Keratinocyte (primary cell): Measurements from ENCODE around the gene RHOF. TPM values are rescaled to one million over a fixed set of nuclear protein-coding genes. Genes with fewer than 3 reads are reported as not detected.

Experiments used
- DNase-seq: peaks from one replicate; pipeline ENCODE4 v3.0.0-alpha.2; 2011; ENCODE audit warnings: low read depth, missing footprints, low spot score
- FAIRE-seq: peaks from 2 replicates; lab custom pipeline; 2011; peaks lifted over from hg19 to GRCh38; lab: Jason Lieb, UNC
- H2AFZ ChIP-seq: 2 replicates; pipeline ENCODE4 v1.6.0; 2012; ENCODE audit warnings: low read length, control low read depth, inconsistent platforms; ENCODE audit not compliant: control insufficient read depth
- H3K27ac ChIP-seq: 2 replicates; pipeline ENCODE4 v1.5.1; 2011; ENCODE audit warnings: low read length; ENCODE audit not compliant: control insufficient read depth, insufficient read depth
- H3K27me3 ChIP-seq: 3 replicates; pipeline ENCODE4 v1.6.0; 2011; ENCODE audit warnings: low read length; ENCODE audit not compliant: control insufficient read depth, insufficient read depth; ENCODE audit errors: extremely low read depth
- H3K36me3 ChIP-seq, 2 experiments: 2 replicates in 1 of 2; 3 replicates in 1 of 2; pipeline ENCODE4 v1.5.1; 2011; ENCODE audit warnings: low read length in 2 of 2, mild to moderate bottlenecking in 1 of 2; ENCODE audit not compliant: control insufficient read depth in 2 of 2, insufficient read depth in 2 of 2; ENCODE audit errors: extremely low read depth in 1 of 2
- H3K4me1 ChIP-seq: 3 replicates; pipeline ENCODE4 v1.5.1; 2011; ENCODE audit warnings: low read length; ENCODE audit not compliant: control insufficient read depth, insufficient read depth; ENCODE audit errors: extremely low read depth
- H3K4me2 ChIP-seq: 3 replicates; pipeline ENCODE4 v1.6.0; 2011; ENCODE audit warnings: low read depth, low read length; ENCODE audit not compliant: control insufficient read depth, insufficient read depth; ENCODE audit errors: extremely low read depth
- H3K4me3 ChIP-seq, 3 experiments: fragments of 200-600 bp in 1 of 3; sonication (generic) in 1 of 3; 2 replicates in 2 of 3; 3 replicates in 1 of 3; pipeline ENCODE4 v1.5.1; 2011 to 2016; ENCODE audit warnings: low read length in 3 of 3, mild to moderate bottlenecking in 3 of 3, control low read depth in 2 of 3, inconsistent platforms in 1 of 3, low read depth in 1 of 3, mixed read lengths in 1 of 3, mixed run types in 1 of 3, moderate library complexity in 1 of 3; ENCODE audit not compliant: control insufficient read depth in 2 of 3, insufficient read depth in 2 of 3; ENCODE audit errors: extremely low read depth in 1 of 3
- H3K79me2 ChIP-seq: 2 replicates; pipeline ENCODE4 v1.6.0; 2012; ENCODE audit warnings: low read length; ENCODE audit not compliant: control insufficient read depth, insufficient read depth
- H3K9ac ChIP-seq: 3 replicates; pipeline ENCODE4 v1.6.0; 2011; ENCODE audit warnings: low read length; ENCODE audit not compliant: control insufficient read depth, insufficient read depth; ENCODE audit errors: extremely low read depth
- H3K9me1 ChIP-seq: 3 replicates; pipeline ENCODE4 v1.6.0; 2011; ENCODE audit warnings: low read length; ENCODE audit not compliant: control insufficient read depth, insufficient read depth; ENCODE audit errors: extremely low read depth
- H3K9me3 ChIP-seq: 2 replicates; pipeline ENCODE4 v1.5.1; 2012; ENCODE audit warnings: low read depth, low read length; ENCODE audit not compliant: control insufficient read depth
- H4K20me1 ChIP-seq: 3 replicates; pipeline ENCODE4 v1.6.0; 2011; ENCODE audit warnings: low read length; ENCODE audit not compliant: control insufficient read depth, insufficient read depth; ENCODE audit errors: extremely low read depth
- CTCF ChIP-seq, 3 experiments: IDR thresholded peaks in 1 of 3; conservative IDR thresholded peaks in 1 of 3; optimal IDR thresholded peaks in 1 of 3; 2 replicates in 2 of 3; 3 replicates in 1 of 3; pipeline versions ENCODE3 to v1.5.1; 2011; ENCODE audit warnings: low read length in 3 of 3, mild to moderate bottlenecking in 3 of 3, moderate library complexity in 2 of 3, control low read depth in 1 of 3, inconsistent platforms in 1 of 3; ENCODE audit not compliant: insufficient read depth in 2 of 3; ENCODE audit errors: extremely low read depth in 1 of 3
- EZH2 ChIP-seq: IDR thresholded peaks from one replicate; pipeline ENCODE4 v1.6.1; 2012; ENCODE audit warnings: inconsistent platforms, mild to moderate bottlenecking, low read length, moderate library complexity
- dilution Hi-C: fragments of 300-500 bp; cut with MboI; formaldehyde crosslinking; loops from one replicate; pipeline ENCODE4 v1.7.0; 2020; ENCODE audit warnings: low sequenced_read_pairs; ENCODE audit not compliant: extremely low pct_ligation_motif_present
- polyA plus RNA-seq, 5 experiments: library from polyadenylated mRNA; depleted of rRNA in 3 of 5; stranded (reverse) in 3 of 5; stranded (forward) in 1 of 5; unstranded in 1 of 5; fragments of >200 nt; gene quantifications; 1 replicate in 1 of 5; 2 replicates in 3 of 5; 3 replicates in 1 of 5; pipeline versions ENCODE4 v1.2.1 to v1.2.3, GENCODE V29; 2011 to 2012; ENCODE audit warnings: missing spikeins in 2 of 5, low read depth in 1 of 5, low replicate concordance in 1 of 5

RHOF gene
- polyA plus RNA-seq, 1 donor (not counting 4 experiments of a cell fraction or from before 2014, with no cell fraction given): 2.8 TPM

GRCh38 chr12:121731473-121731872 lies 62.0 kb downstream of the RHOF start:
- no peaks in the 10 kb centered on the region for H3K9me3 ChIP-seq
- H4K20me1 ChIP-seq: no peaks in the 10 kb centered on the region
- no peak overlapping the region for H3K27ac ChIP-seq
- H3K4me1 ChIP-seq: no peaks in the 10 kb centered on the region
- peaks cover 0 to 4% of the 10 kb centered on the region in 2 experiments for H3K36me3 ChIP-seq
- peaks cover 2% of the 10 kb centered on the region for H3K9me1 ChIP-seq
- no peaks in the 10 kb centered on the region for H3K27me3 ChIP-seq
- TF ChIP-seq EZH2 (no peak), CTCF (optimal IDR thresholded peaks at IDR 0.05 in 1 of 3, IDR thresholded peaks at IDR 0.05 in 1 of 3, conservative IDR thresholded peaks at IDR 0.05 in 1 of 3; ENCODE audit: extremely low read depth in 1 of 3, insufficient read depth in 2 of 3, low read length in 3 of 3) (no peak)
- DNase-seq (no peak), FAIRE-seq (no peak)
- no peak overlapping the region for H3K9ac ChIP-seq
- H2AFZ ChIP-seq: no peak overlapping the region
- H3K79me2 ChIP-seq: no peaks in the 10 kb centered on the region
- dilution Hi-C loops: no loop called here
- H3K4me2 ChIP-seq: no peak overlapping the region
- H3K4me3 ChIP-seq: no peak overlapping the region

GRCh38 chr12:121729021-121729420 lies 64.5 kb downstream of the RHOF start:
- Histone ChIP-seq H3K27ac (no peak overlapping the region), H2AFZ (no peak overlapping the region), H3K4me1 (no peaks in the 10 kb centered on the region), H3K9me3 (no peaks in the 10 kb centered on the region), H4K20me1 (no peaks in the 10 kb centered on the region), H3K9ac (no peak overlapping the region), H3K79me2 (no peaks in the 10 kb centered on the region), H3K36me3 (peaks cover 0 to 4% of the 10 kb centered on the region in 2 experiments), H3K27me3 (no peaks in the 10 kb centered on the region), H3K9me1 (peaks cover 2% of the 10 kb centered on the region), H3K4me2 (no peak overlapping the region), H3K4me3 (no peak overlapping the region)
- dilution Hi-C loops: no loop called here
- DNase-seq (no peak), FAIRE-seq (no peak)
- TF ChIP-seq CTCF (optimal IDR thresholded peaks at IDR 0.05 in 1 of 3, IDR thresholded peaks at IDR 0.05 in 1 of 3, conservative IDR thresholded peaks at IDR 0.05 in 1 of 3; ENCODE audit: extremely low read depth in 1 of 3, insufficient read depth in 2 of 3, low read length in 3 of 3) (no peak), EZH2 (no peak)

Other genes with a start within 250 kb of the RHOF start
- 10.0 to 13.9 TPM (median 10.3 TPM) in 3 replicates for gene KDM2B, start 212.7 kb downstream of the RHOF start, polyA plus RNA-seq
- gene ORAI1, start 167.2 kb downstream of the RHOF start, polyA plus RNA-seq: 17.1 to 29.4 TPM (median 26.4 TPM) in 3 replicates
- gene MORN3, start 124.0 kb downstream of the RHOF start, polyA plus RNA-seq: 0.30 to 0.59 TPM (median 0.57 TPM) in 3 replicates
- 6.9 to 10.5 TPM (median 10.0 TPM) in 3 replicates for gene TMEM120B, start 80.9 kb downstream of the RHOF start, polyA plus RNA-seq
- 0.71 to 1.2 TPM (median 0.72 TPM) in 3 replicates for gene SETD1B, start 10.3 kb upstream of the RHOF start, polyA plus RNA-seq
- not detected in 3 replicates for gene HPD, start 65.2 kb upstream of the RHOF start, polyA plus RNA-seq
- 84.8 to 95.4 TPM (median 90.5 TPM) in 3 replicates for gene PSMD9, start 95.1 kb upstream of the RHOF start, polyA plus RNA-seq
- 69.9 to 74.2 TPM (median 70.7 TPM) in 3 replicates for gene CFAP251, start 124.9 kb upstream of the RHOF start, polyA plus RNA-seq
- 9.6 to 17.2 TPM (median 12.8 TPM) in 3 replicates for gene BCL7A, start 228.2 kb upstream of the RHOF start, polyA plus RNA-seq